Measurements from ENCODE around the gene FAM171A1.
"Not testable (repeated sequence)": the region's sequence is repeated elsewhere in the genome, so short reads cannot be mapped to it uniquely, and the experiment has no call there.

The FAM171A1 gene

DNA sequence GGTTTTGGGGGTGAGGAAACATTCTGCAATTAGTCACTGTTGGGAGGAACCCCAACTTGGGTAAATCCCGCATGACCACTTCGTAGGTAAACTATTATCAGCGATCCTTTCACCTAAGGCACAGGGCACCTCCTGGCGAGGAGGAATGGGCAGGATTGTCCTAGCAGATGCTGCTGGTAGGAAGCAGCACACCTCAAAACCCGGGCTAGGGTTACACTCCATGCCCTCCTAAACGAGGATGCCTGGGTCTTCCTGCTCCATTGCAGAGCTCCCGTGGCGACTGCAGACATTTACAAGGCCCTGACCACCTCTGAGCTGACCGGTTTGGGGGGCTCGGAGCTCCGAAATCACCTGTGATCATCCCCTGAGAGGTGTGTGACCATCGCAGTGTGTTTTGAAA lies 92.3 kb downstream of the FAM171A1 start:
- Histone ChIP-seq H3K23ac (ENCODE audit: low read length) (no peak overlapping the region), H3K4me3 (ENCODE audit: low read depth, low read length) (no peak overlapping the region), H2BK12ac (ENCODE audit: low read length) (no peak overlapping the region), H3K36me3 (ENCODE audit: control insufficient read depth in 1 of 2, insufficient read depth in 2 of 2, low read length in 2 of 2) (peaks cover 5 to 22% of the 10 kb centered on the region in 2 experiments), H3K14ac (ENCODE audit: low read length) (no peak overlapping the region), H4K91ac (ENCODE audit: low read depth, low read length) (no peak overlapping the region), H3K4me1 (ENCODE audit: control insufficient read depth in 1 of 2, insufficient read depth in 2 of 2, low read length in 2 of 2) (peaks cover 0 to 2% of the 10 kb centered on the region in 2 experiments), H2AK5ac (ENCODE audit: low read length) (no peak overlapping the region), H3K4ac (ENCODE audit: low read depth, low read length) (no peak overlapping the region), H2BK120ac (ENCODE audit: insufficient read depth, low read length, poor library complexity) (no peak overlapping the region), H4K8ac (ENCODE audit: low read depth, low read length) (no peak overlapping the region), H3K79me1 (ENCODE audit: low read length) (no peaks in the 10 kb centered on the region), H3K27ac (ENCODE audit: low read depth, low read length) (no peak overlapping the region), H3K79me2 (ENCODE audit: control insufficient read depth, insufficient read depth, low read length, poor library complexity) (no peaks in the 10 kb centered on the region), H4K12ac (ENCODE audit: low read depth, low read length) (no peak overlapping the region), H2AFZ (ENCODE audit: insufficient read depth, low read length, poor library complexity) (no peak overlapping the region), H3K18ac (ENCODE audit: low read length) (no peak overlapping the region), H3K9ac (ENCODE audit: low read length) (no peak overlapping the region), H3K4me2 (ENCODE audit: low read length) (no peak overlapping the region), H3K27me3 (ENCODE audit: insufficient read depth, low read length) (no peaks in the 10 kb centered on the region), H3K9me3 (ENCODE audit: insufficient read depth, low read depth, low read length) (no peaks in the 10 kb centered on the region), H2BK5ac (ENCODE audit: low read depth, low read length, poor library complexity) (no peak overlapping the region)
- DNase-seq = no peak
- WGBS (ENCODE audit: extremely low coverage, insufficient coverage, insufficient read length) = no CpG with 5 or more reads among the region's 12 CpGs

DNA sequence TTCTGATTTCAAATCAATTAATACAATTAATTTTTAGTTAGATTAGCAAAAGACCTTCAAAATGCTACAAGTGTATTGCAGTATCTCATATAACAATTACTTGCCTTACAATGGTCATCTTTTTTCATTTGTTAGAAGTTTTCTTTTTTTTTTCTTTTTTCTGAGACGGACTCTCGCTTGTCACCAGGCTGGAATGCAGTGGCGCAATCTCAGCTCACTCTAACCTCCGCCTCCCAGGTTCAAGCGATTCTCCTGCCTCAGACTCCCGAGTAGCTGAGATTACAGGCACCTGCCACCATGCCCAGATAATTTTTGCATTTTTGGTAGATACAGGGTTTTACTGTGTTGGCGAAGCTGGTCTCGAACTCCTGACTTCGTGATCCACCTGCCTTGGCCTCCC lies 95.0 kb downstream of the FAM171A1 start:
- H3K27ac ChIP-seq (ENCODE audit: low read depth, low read length); H3K23ac ChIP-seq (ENCODE audit: low read length); H3K79me1 ChIP-seq (ENCODE audit: low read length): not testable (repeated sequence)

GRCh38 chr10:15269838-15270237 lies 101.3 kb downstream of the FAM171A1 start:
- not testable (repeated sequence) for DNase-seq; H3K4me3 ChIP-seq (ENCODE audit: low read depth, low read length); H3K9ac ChIP-seq (ENCODE audit: low read length); H2AFZ ChIP-seq (ENCODE audit: insufficient read depth, low read length, poor library complexity); H4K91ac ChIP-seq (ENCODE audit: low read depth, low read length); H3K4ac ChIP-seq (ENCODE audit: low read depth, low read length); H4K8ac ChIP-seq (ENCODE audit: low read depth, low read length); H3K9me3 ChIP-seq (ENCODE audit: insufficient read depth, low read depth, low read length); H4K12ac ChIP-seq (ENCODE audit: low read depth, low read length); H3K14ac ChIP-seq (ENCODE audit: low read length); H3K18ac ChIP-seq (ENCODE audit: low read length); H2BK120ac ChIP-seq (ENCODE audit: insufficient read depth, low read length, poor library complexity); H3K27me3 ChIP-seq (ENCODE audit: insufficient read depth, low read length); H3K79me2 ChIP-seq (ENCODE audit: control insufficient read depth, insufficient read depth, low read length, poor library complexity); H3K23ac ChIP-seq (ENCODE audit: low read length); H3K27ac ChIP-seq (ENCODE audit: low read depth, low read length); H2AK5ac ChIP-seq (ENCODE audit: low read length); H2BK5ac ChIP-seq (ENCODE audit: low read depth, low read length, poor library complexity); H3K4me1 ChIP-seq (ENCODE audit: control insufficient read depth in 1 of 2, insufficient read depth in 2 of 2, low read length in 2 of 2); H2BK12ac ChIP-seq (ENCODE audit: low read length); H3K4me2 ChIP-seq (ENCODE audit: low read length); H3K79me1 ChIP-seq (ENCODE audit: low read length)
- no CpG with 5 or more reads among the region's 12 CpGs for WGBS (ENCODE audit: extremely low coverage, insufficient coverage, insufficient read length)
- peaks cover 8 to 13% of the 10 kb centered on the region in 2 experiments for H3K36me3 ChIP-seq (ENCODE audit: control insufficient read depth in 1 of 2, insufficient read depth in 2 of 2, low read length in 2 of 2)

More for the DNA sequence above, 95.0 kb downstream of the FAM171A1 start:
- not testable (repeated sequence) for H2AK5ac ChIP-seq (ENCODE audit: low read length); H3K4me3 ChIP-seq (ENCODE audit: low read depth, low read length); H3K79me2 ChIP-seq (ENCODE audit: control insufficient read depth, insufficient read depth, low read length, poor library complexity); H2BK5ac ChIP-seq (ENCODE audit: low read depth, low read length, poor library complexity); H3K4me2 ChIP-seq (ENCODE audit: low read length); H2BK120ac ChIP-seq (ENCODE audit: insufficient read depth, low read length, poor library complexity); H4K91ac ChIP-seq (ENCODE audit: low read depth, low read length); H3K9ac ChIP-seq (ENCODE audit: low read length); H3K9me3 ChIP-seq (ENCODE audit: insufficient read depth, low read depth, low read length); H3K4me1 ChIP-seq (ENCODE audit: control insufficient read depth in 1 of 2, insufficient read depth in 2 of 2, low read length in 2 of 2); H4K8ac ChIP-seq (ENCODE audit: low read depth, low read length); H3K14ac ChIP-seq (ENCODE audit: low read length); H2AFZ ChIP-seq (ENCODE audit: insufficient read depth, low read length, poor library complexity); H2BK12ac ChIP-seq (ENCODE audit: low read length); H3K4ac ChIP-seq (ENCODE audit: low read depth, low read length); H4K12ac ChIP-seq (ENCODE audit: low read depth, low read length); H3K18ac ChIP-seq (ENCODE audit: low read length); H3K27me3 ChIP-seq (ENCODE audit: insufficient read depth, low read length)
- peak in 1 of 2 donors; percentile 42 for DNase-seq
- peaks cover 4 to 11% of the 10 kb centered on the region in 2 experiments for H3K36me3 ChIP-seq (ENCODE audit: control insufficient read depth in 1 of 2, insufficient read depth in 2 of 2, low read length in 2 of 2)
- no CpG with 5 or more reads among the region's 9 CpGs for WGBS (ENCODE audit: extremely low coverage, insufficient coverage, insufficient read length)

DNA sequence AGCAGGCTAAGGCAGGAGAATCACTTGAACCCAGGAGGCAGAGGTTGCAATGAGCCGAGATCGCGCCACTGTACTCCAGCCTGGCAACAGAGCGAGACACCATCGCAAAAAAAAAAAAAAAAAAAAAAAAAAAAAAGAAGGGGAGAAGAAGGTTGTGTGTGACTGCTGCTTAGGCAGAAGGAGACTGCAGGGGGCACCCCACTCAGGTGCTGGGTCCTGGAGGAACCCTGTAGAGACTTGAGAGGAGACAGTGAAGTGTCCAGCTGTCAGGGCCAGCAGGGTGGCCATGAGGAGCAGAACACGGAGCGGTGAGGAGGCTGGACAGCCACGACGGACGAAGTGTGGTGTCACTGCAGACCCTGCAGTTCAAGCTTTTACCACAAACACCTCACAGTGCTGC lies 103.6 kb downstream of the FAM171A1 start:
- Histone ChIP-seq H2BK12ac (ENCODE audit: low read length) (no peak overlapping the region), H3K4ac (ENCODE audit: low read depth, low read length) (no peak overlapping the region), H2AK5ac (ENCODE audit: low read length) (no peak overlapping the region), H3K14ac (ENCODE audit: low read length) (no peak overlapping the region), H2BK5ac (ENCODE audit: low read depth, low read length, poor library complexity) (no peak overlapping the region), H3K4me3 (ENCODE audit: low read depth, low read length) (no peak overlapping the region), H4K91ac (ENCODE audit: low read depth, low read length) (no peak overlapping the region), H3K9ac (ENCODE audit: low read length) (no peak overlapping the region), H3K4me1 (ENCODE audit: control insufficient read depth in 1 of 2, insufficient read depth in 2 of 2, low read length in 2 of 2) (no peaks in the 10 kb centered on the region), H3K23ac (ENCODE audit: low read length) (no peak overlapping the region), H4K12ac (ENCODE audit: low read depth, low read length) (no peak overlapping the region), H4K8ac (ENCODE audit: low read depth, low read length) (no peak overlapping the region), H3K27me3 (ENCODE audit: insufficient read depth, low read length) (no peaks in the 10 kb centered on the region), H3K4me2 (ENCODE audit: low read length) (no peak overlapping the region), H3K79me2 (ENCODE audit: control insufficient read depth, insufficient read depth, low read length, poor library complexity) (no peaks in the 10 kb centered on the region), H2BK120ac (ENCODE audit: insufficient read depth, low read length, poor library complexity) (no peak overlapping the region), H3K18ac (ENCODE audit: low read length) (no peak overlapping the region), H3K79me1 (ENCODE audit: low read length) (no peaks in the 10 kb centered on the region), H3K27ac (ENCODE audit: low read depth, low read length) (no peak overlapping the region), H3K36me3 (ENCODE audit: control insufficient read depth in 1 of 2, insufficient read depth in 2 of 2, low read length in 2 of 2) (peaks cover 8 to 13% of the 10 kb centered on the region in 2 experiments), H3K9me3 (ENCODE audit: insufficient read depth, low read depth, low read length) (peaks cover 8% of the 10 kb centered on the region), H2AFZ (ENCODE audit: insufficient read depth, low read length, poor library complexity) (no peak overlapping the region)
- DNase-seq = no peak
- WGBS (ENCODE audit: extremely low coverage, insufficient coverage, insufficient read length) = no CpG with 5 or more reads among the region's 10 CpGs

Measured in trophoblast cell (in vitro differentiated cells and primary cell).